Measurements from ENCODE around the gene THPO. TPM values are rescaled to one million over a fixed set of nuclear protein-coding genes. Genes with fewer than 3 reads are reported as not detected.

The THPO gene
- total RNA-seq, 2 donors from 2014 or later = 1.4 to 1.7 TPM

DNA sequence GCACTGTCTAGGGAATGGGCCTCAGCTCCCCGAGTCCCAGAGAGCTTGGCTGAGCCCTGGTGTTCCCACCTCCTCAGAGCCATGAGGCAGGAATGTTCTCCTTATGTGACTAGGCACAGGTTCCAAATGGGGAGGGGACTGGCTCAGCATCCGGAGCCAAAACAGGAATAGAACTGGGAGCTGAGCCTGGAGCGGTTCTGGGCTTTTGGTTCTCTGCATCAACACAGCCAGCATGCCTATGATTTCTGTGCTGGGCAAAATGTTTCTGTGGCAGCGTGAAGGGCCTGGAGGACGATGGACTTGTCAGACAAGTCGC is 40.6 kb downstream of the THPO start, which contains the start of gene FAM131A:
FAM131A (plus strand) TSS at position 202 of the 316 bp plus-strand sequence; CDS start at position 233, 31 bp downstream.
- Histone ChIP-seq H3K36me3 (ENCODE audit: control insufficient read depth, insufficient read depth, low read length) (peaks cover 31% of the 10 kb centered on the region), H3K27me3 (ENCODE audit: control insufficient read depth, insufficient read depth, low read length, poor library complexity, severe bottlenecking) (no peaks in the 10 kb centered on the region), H3K4me1 (ENCODE audit: control insufficient read depth, insufficient read depth, low read length) (no peaks in the 10 kb centered on the region), H3K9me3 (ENCODE audit: control insufficient read depth, low read length) (no peaks in the 10 kb centered on the region), H3K9ac (ENCODE audit: extremely low read depth, low read length, poor library complexity, severe bottlenecking) (peak within 1 kb of the TSS; percentile 80), H3K27ac (ENCODE audit: low read depth, low read length) (peak within 1 kb of the TSS; percentile 89), H3K4me3 (ENCODE audit: low read length) (peak within 1 kb of the TSS; percentile 81)
- Mint-ChIP-seq H3K27ac (peak within 1 kb of the TSS; percentile 96), H3K27me3 (ENCODE audit: insufficient read depth) (peaks cover 4% of the 10 kb centered on the region), H3K4me3 (peak within 1 kb of the TSS; percentile 74), H3K4me1 (peaks cover 14% of the 10 kb centered on the region), H3K9me3 (no peaks in the 10 kb centered on the region), H3K36me3 (ENCODE audit: low read depth) (peaks cover 37% of the 10 kb centered on the region)
- WGBS, 2 experiments (ENCODE audit: insufficient coverage in 1 of 2, insufficient read length in 1 of 2) = 91 to 92% methylated on average over 5 to 6 of the region's 6 CpGs
- TF ChIP-seq, protein P1, sequence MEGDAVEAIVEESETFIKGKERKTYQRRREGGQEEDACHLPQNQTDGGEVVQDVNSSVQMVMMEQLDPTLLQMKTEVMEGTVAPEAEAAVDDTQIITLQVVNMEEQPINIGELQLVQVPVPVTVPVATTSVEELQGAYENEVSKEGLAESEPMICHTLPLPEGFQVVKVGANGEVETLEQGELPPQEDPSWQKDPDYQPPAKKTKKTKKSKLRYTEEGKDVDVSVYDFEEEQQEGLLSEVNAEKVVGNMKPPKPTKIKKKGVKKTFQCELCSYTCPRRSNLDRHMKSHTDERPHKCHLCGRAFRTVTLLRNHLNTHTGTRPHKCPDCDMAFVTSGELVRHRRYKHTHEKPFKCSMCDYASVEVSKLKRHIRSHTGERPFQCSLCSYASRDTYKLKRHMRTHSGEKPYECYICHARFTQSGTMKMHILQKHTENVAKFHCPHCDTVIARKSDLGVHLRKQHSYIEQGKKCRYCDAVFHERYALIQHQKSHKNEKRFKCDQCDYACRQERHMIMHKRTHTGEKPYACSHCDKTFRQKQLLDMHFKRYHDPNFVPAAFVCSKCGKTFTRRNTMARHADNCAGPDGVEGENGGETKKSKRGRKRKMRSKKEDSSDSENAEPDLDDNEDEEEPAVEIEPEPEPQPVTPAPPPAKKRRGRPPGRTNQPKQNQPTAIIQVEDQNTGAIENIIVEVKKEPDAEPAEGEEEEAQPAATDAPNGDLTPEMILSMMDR (conservative IDR thresholded peaks at IDR 0.05) = no peak
- no peak for DNase-seq

DNA sequence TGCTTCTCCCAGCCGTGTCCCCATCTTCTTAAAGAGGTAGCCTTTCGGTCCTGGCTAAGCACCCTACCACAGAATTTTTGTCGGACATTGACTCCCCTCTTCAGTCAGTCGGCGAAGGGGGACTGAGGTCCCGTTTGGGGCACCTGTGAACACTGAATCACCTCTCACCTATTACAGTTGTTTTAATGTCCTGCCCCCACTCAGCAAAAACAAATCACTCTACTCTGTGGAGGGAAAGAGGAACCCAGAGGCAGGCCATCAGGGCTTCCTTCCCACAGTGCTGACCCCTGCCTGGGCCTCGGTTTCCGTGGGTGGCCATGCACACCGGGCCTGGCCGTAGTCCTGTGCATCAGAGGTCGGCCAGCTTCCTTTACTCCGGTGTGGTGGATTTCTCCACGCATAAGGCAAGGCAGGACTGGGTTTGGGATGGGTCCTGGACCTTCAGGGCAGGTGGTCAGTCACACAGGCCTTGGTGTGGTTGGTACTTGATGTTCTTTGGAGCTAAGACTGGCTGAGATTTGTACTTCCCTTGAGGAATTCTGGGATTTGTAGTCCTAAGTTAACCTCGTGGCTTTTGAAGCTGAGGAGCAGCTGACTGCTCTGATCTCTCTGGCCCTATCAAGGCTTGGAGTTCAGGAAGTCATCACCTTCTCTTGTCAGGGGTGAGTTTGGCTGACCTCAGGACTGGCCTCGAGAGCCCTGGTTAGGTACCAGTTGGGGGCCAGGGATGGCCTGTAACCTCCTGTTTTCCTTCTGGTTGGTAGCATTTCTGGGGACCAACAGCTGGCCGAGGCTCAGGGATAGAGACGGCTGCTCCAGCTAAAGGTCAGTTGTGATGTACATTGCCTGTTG is 41.2 kb downstream of the THPO start:
- peaks cover 36% of the 10 kb centered on the region for H3K36me3 ChIP-seq (ENCODE audit: control insufficient read depth, insufficient read depth, low read length)
- peaks cover 4% of the 10 kb centered on the region for H3K27me3 Mint-ChIP-seq (ENCODE audit: insufficient read depth)
- H3K27ac ChIP-seq (ENCODE audit: low read depth, low read length) = peak overlapping the region; percentile 87
- H3K27ac Mint-ChIP-seq = peak overlapping the region; percentile 96
- TF ChIP-seq, protein P1 (conservative IDR thresholded peaks at IDR 0.05) = no peak
- no peaks in the 10 kb centered on the region for H3K27me3 ChIP-seq (ENCODE audit: control insufficient read depth, insufficient read depth, low read length, poor library complexity, severe bottlenecking)
- peak overlapping the region; percentile 74 for H3K4me3 Mint-ChIP-seq
- H3K9ac ChIP-seq (ENCODE audit: extremely low read depth, low read length, poor library complexity, severe bottlenecking) = peak overlapping the region; percentile 80
- peak; percentile 72 for DNase-seq
- no peaks in the 10 kb centered on the region for H3K9me3 ChIP-seq (ENCODE audit: control insufficient read depth, low read length)
- H3K4me1 ChIP-seq (ENCODE audit: control insufficient read depth, insufficient read depth, low read length) = no peaks in the 10 kb centered on the region
- H3K4me1 Mint-ChIP-seq = peaks cover 14% of the 10 kb centered on the region
- peak overlapping the region; percentile 81 for H3K4me3 ChIP-seq (ENCODE audit: low read length)
- H3K9me3 Mint-ChIP-seq = no peaks in the 10 kb centered on the region
- 46 to 48% methylated on average over 12 to 17 of the region's 17 CpGs for WGBS, 2 experiments (ENCODE audit: insufficient coverage in 1 of 2, insufficient read length in 1 of 2)
- peaks cover 40% of the 10 kb centered on the region for H3K36me3 Mint-ChIP-seq (ENCODE audit: low read depth)

DNA sequence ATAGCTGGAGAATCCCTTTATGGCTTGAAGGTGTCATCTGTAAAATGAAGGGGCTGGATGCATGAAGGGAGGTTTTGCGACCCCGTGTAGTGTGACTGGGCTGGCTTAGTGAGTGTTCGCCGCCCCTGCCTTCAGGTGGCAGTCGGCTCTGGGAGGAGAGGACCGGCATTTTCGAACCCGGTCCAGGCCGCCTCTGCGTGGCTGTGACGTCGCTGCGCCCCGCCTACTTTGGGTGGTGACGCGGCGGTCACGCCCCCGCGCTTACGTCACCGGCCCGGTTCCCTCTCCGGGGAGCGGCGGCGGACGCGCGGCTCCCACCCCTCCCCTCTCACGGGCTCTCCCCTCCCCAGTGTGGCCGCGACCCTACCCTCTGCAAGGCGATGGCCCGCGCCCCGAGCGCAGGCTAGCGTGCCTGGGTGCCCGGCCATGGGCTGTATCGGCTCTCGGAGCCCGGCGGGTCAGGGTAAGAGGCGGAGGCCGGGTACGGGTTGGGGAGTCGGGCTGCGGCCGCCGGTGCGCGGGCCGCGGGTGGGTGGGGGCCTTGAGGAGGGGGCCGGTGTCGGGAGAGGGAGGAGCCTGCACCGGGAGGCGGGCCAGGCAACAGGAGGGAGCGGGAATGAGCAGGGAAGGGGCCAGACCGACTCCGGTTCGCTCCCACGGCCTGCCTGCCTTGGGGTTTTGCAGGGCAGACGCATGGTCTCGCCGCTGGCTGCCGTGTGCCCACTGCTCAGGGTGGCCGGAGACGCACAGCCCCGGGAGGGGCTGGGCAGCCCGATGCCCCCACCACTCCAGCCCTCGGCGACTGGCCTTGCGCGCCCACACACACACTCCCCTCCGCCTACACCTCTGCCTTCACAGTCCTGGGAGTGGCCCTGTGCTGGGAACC is 42.1 kb downstream of the THPO start:
- DNase-seq = peak; percentile 98
- 1 to 3% methylated on average over 14 to 77 of the region's 77 CpGs for WGBS, 2 experiments (ENCODE audit: insufficient coverage in 1 of 2, insufficient read length in 1 of 2)
- H3K4me1 Mint-ChIP-seq = peaks cover 14% of the 10 kb centered on the region
- Histone ChIP-seq H3K4me3 (ENCODE audit: low read length) (peak overlapping the region; percentile 81), H3K9me3 (ENCODE audit: control insufficient read depth, low read length) (no peaks in the 10 kb centered on the region), H3K9ac (ENCODE audit: extremely low read depth, low read length, poor library complexity, severe bottlenecking) (peak overlapping the region; percentile 80), H3K36me3 (ENCODE audit: control insufficient read depth, insufficient read depth, low read length) (peaks cover 45% of the 10 kb centered on the region), H3K4me1 (ENCODE audit: control insufficient read depth, insufficient read depth, low read length) (no peaks in the 10 kb centered on the region), H3K27ac (ENCODE audit: low read depth, low read length) (peak overlapping the region; percentile 87), H3K27me3 (ENCODE audit: control insufficient read depth, insufficient read depth, low read length, poor library complexity, severe bottlenecking) (no peaks in the 10 kb centered on the region)
- H3K27ac Mint-ChIP-seq = peak overlapping the region; percentile 96
- H3K27me3 Mint-ChIP-seq (ENCODE audit: insufficient read depth) = peaks cover 4% of the 10 kb centered on the region
- H3K9me3 Mint-ChIP-seq = no peaks in the 10 kb centered on the region
- peaks cover 45% of the 10 kb centered on the region for H3K36me3 Mint-ChIP-seq (ENCODE audit: low read depth)
- H3K4me3 Mint-ChIP-seq = peak overlapping the region; percentile 74
- TF ChIP-seq, protein P1 (conservative IDR thresholded peaks at IDR 0.05) = peak; percentile 21
